ENCODE data around the gene TRUB1.

DNA sequence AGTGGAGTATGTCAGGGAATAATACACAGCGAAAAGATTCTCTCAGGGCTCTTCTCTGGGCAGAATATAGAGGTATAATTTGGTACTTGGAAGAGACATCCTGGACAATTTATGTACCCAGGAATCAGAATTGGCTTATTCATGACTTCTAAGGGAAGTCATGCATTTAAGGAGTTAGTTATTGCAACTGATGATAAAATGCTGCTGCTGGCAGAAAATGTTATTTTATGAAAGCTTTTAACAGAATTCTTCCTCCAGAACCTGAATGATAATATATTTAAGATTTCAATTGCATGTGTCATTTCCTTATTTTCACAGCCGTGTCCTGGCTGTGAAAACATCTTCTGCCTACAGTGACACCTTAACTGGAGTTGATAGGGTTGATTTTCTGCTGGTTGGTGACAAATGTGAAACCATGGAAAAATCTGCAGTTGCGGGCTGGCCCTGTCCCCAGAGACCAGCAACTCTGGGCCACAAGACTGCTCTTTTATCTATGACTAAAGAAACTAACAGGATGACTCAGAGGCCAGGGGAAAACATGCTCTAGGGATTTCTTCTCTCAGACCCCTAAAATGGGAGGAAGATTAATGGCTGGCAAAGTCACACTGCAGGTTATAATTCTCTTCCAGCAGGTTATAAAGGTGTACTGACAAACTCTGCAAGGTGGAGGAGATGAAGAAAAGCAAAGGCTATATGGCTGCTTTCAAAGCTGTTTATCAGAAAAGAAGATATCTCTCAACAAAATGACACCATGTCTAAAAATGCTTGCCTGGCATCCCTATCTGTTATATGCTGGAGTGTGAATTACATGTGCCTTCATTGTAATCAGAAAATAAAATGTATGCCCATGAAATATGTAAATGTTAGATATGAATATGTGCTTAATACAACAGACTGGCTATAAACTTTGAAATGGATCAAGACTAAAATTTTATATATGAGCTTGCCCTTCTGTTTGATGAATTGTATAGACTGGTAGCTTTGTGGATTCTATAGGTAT is 12.1 kb upstream of the TRUB1 start:
- TF ChIP-seq MYC (IDR thresholded peaks at IDR 0.05; ENCODE audit: low read depth, low read length) (no peak), CTCF (IDR thresholded peaks at IDR 0.05; ENCODE audit: extremely low read depth in 1 of 2, insufficient read depth in 1 of 2, low read depth in 1 of 2, low read length in 2 of 2) (no peak), POLR2A (IDR thresholded peaks at IDR 0.05; ENCODE audit: low read depth, low read length) (no peak), POLR2AphosphoS5 (IDR thresholded peaks at IDR 0.05; ENCODE audit: insufficient read depth, low read depth, low read length) (no peak)
